Measurements from ENCODE around the gene EP400. TPM values are rescaled to one million over a fixed set of nuclear protein-coding genes. Genes with fewer than 3 reads are reported as not detected.

The EP400 gene
- total and polyA plus RNA-seq, 2 of the 8 experiments (the other 6 are each of a cell fraction or from before 2014, with no cell fraction given), result 13.1 to 69.7 TPM

DNA sequence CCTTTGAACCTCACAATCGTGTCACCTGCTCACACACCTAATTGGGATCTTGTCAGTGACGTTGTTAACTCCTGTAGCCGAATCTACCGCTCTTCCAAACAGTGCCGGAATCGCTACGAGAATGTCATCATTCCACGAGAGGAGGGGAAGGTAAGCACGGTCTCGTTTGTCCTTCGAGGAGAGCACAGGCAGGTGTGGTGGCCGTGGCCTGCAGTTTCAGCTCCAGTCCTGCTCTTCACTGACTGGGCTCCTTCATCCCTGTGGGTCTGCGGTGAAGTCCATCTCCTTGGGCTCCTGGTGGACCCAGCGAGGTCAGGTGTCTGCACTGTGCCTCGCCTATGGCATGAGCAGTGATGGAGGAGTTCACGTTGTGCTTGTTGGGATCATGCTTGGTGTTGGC lies 96.0 kb downstream of the EP400 start:
- H3K79me2 ChIP-seq (ENCODE audit: control insufficient read depth in 1 of 2, insufficient read depth in 2 of 2, low read length in 2 of 2), result peaks cover 0 to 7% of the 10 kb centered on the region in 2 experiments; a peak in 1 of 4 replicates
- H2AK5ac ChIP-seq (ENCODE audit: low read depth, low read length), result no peak overlapping the region
- H2BK12ac ChIP-seq (ENCODE audit: low read depth, low read length), result no peak overlapping the region
- ChIA-PET POLR2A (ENCODE audit: partially characterized antibody) (interaction anchor here (0.6 kb wide), 1 partner anchor 54 kb away, joined by 3 read pairs; no protein-coding TSS in a partner anchor), CTCF (ENCODE audit: partially characterized antibody) (no interaction called here)
- H3K14ac ChIP-seq (ENCODE audit: insufficient read length), result no peak overlapping the region
- no peak overlapping the region for H3K4me3 ChIP-seq (ENCODE audit: extremely low read depth in 1 of 4, insufficient read depth in 2 of 4, low read depth in 3 of 4, low read length in 4 of 4)
- no peak overlapping the region for H3K18ac ChIP-seq (ENCODE audit: extremely low read depth, low read length)
- 93% methylated on average over 16 of the region's 16 CpGs; no CpG with 5 or more reads in 1 of the 2 experiments for WGBS, 2 experiments (ENCODE audit: extremely low coverage in 1 of 2, insufficient coverage in 1 of 2, insufficient read length in 1 of 2, insufficient replicate concordance in 2 of 2, low coverage in 1 of 2, low lambda C conversion rate in 2 of 2, missing lambda C conversion rate in 1 of 2)
- no peak overlapping the region for H3K9ac ChIP-seq (replicated peaks in 1 of 4; ENCODE audit: extremely low read depth in 1 of 4, low read depth in 3 of 4, low read length in 3 of 4)
- no peaks in the 10 kb centered on the region for H3K9me3 ChIP-seq (ENCODE audit: insufficient read depth in 2 of 2, low read depth in 1 of 2, low read length in 1 of 2)
- DNase-seq (ENCODE audit: low read depth in 1 of 2, low spot score in 2 of 2), result no peak
- H3K23ac ChIP-seq (ENCODE audit: insufficient read length), result no peak overlapping the region
- H3K23me2 ChIP-seq (ENCODE audit: low read depth, low read length), result no peaks in the 10 kb centered on the region
- H3K36me3 ChIP-seq (ENCODE audit: control insufficient read depth in 2 of 4, insufficient read depth in 4 of 4, low read length in 3 of 4), result peaks cover 18 to 63% (median 44%) of the 10 kb centered on the region in 4 experiments
- H4K91ac ChIP-seq (replicated peaks; ENCODE audit: insufficient read length, low read length), result no peak overlapping the region
- peaks cover 2 to 5% (median 3%) of the 10 kb centered on the region in 4 experiments; a peak in 6 of 7 replicates for H3K4me1 ChIP-seq (replicated peaks in 1 of 4; ENCODE audit: control insufficient read depth in 3 of 4, insufficient read depth in 4 of 4, low read length in 3 of 4)
- H3K4me2 ChIP-seq (ENCODE audit: insufficient read depth in 1 of 2, low read depth in 2 of 2, low read length in 2 of 2), result no peak overlapping the region
- no peak overlapping the region for H4K8ac ChIP-seq (ENCODE audit: extremely low read depth, insufficient read depth, low read length)
- H2BK5ac ChIP-seq (ENCODE audit: low read depth, low read length), result peak overlapping the region; percentile 38; the same call in 1 of the 2 replicates
- H3K56ac ChIP-seq (replicated peaks; ENCODE audit: insufficient read length, low read depth, low read length), result no peak overlapping the region
- no peaks in the 10 kb centered on the region for H3K27me3 ChIP-seq (replicated peaks in 1 of 4; ENCODE audit: control insufficient read depth in 3 of 4, extremely low read depth in 1 of 4, insufficient read depth in 3 of 4, low read length in 3 of 4)
- no peak overlapping the region for H3K27ac ChIP-seq (ENCODE audit: low read depth, low read length)
- peaks cover 6% of the 10 kb centered on the region; the same call in 1 of the 2 replicates for H3K79me1 ChIP-seq (ENCODE audit: low read depth, low read length)
- no peak overlapping the region for H2BK20ac ChIP-seq (ENCODE audit: low read length)
- H2BK15ac ChIP-seq (ENCODE audit: low read length), result no peak overlapping the region
- peaks cover 0 to 4% of the 10 kb centered on the region in 2 experiments for H4K20me1 ChIP-seq (replicated peaks in 1 of 2; ENCODE audit: control insufficient read depth in 1 of 2, insufficient read depth in 2 of 2, low read length in 2 of 2)
- H2AFZ ChIP-seq (ENCODE audit: low read length), result no peak overlapping the region
- no peak overlapping the region for H3K4ac ChIP-seq (replicated peaks; ENCODE audit: insufficient read length, low read depth, low read length)
- no peak for FAIRE-seq
- no peak overlapping the region for H2BK120ac ChIP-seq (replicated peaks; ENCODE audit: low read depth, low read length)
- TF ChIP-seq TBP (IDR thresholded peaks at IDR 0.05; ENCODE audit: low read depth, low read length), result no peak
- no peak for TF ChIP-seq SIN3A (conservative IDR thresholded peaks at IDR 0.05 in 1 of 2, IDR thresholded peaks at IDR 0.05 in 1 of 2; ENCODE audit: low read depth in 1 of 2, low read length in 2 of 2)
- TF ChIP-seq GABPA (IDR thresholded peaks at IDR 0.05; ENCODE audit: borderline replicate concordance, insufficient read depth, low read length), result no peak
- no peak for TF ChIP-seq RNF2 (IDR thresholded peaks at IDR 0.05; ENCODE audit: borderline replicate concordance, low read depth, low read length, missing control alignments, poor library complexity, severe bottlenecking)
- TF ChIP-seq NRF1 (IDR thresholded peaks at IDR 0.05; ENCODE audit: low read depth, low read length), result no peak
- TF ChIP-seq JUND (IDR thresholded peaks at IDR 0.05; ENCODE audit: low read length), result no peak
- TF ChIP-seq JUN (IDR thresholded peaks at IDR 0.05; ENCODE audit: low read depth, low read length), result no peak
- TF ChIP-seq RXRA (IDR thresholded peaks at IDR 0.05; ENCODE audit: insufficient read depth, low read depth, low read length), result no peak
- no peak for TF ChIP-seq TCF12 (IDR thresholded peaks at IDR 0.05; ENCODE audit: low read depth, low read length)
- no peak for TF ChIP-seq BRCA1 (IDR thresholded peaks at IDR 0.05; ENCODE audit: low read depth, low read length)
- TF ChIP-seq ASH2L (IDR thresholded peaks at IDR 0.05; ENCODE audit: low read length), result no peak
- H4K5ac ChIP-seq (ENCODE audit: insufficient read length, low read depth, low read length), result no peak overlapping the region

Measured in H1 (cell line).